Neuronal stem cell (in vitro differentiated cells): ENCODE results near the gene SLC66A2.

Experiments used
- DNase-seq: peaks from one replicate; pipeline ENCODE4 v3.0.0-alpha.2; 2013; ENCODE audit warnings: low spot score
- H2AFZ ChIP-seq: one replicate; pipeline ENCODE4 v1.6.1; 2013; ENCODE audit warnings: mild to moderate bottlenecking, low read length, inconsistent platforms
- H2AK5ac ChIP-seq: 2 replicates; pipeline ENCODE4 v1.6.1; 2013; ENCODE audit warnings: low read depth, mild to moderate bottlenecking, inconsistent platforms, low read length, moderate library complexity, mixed read lengths
- H2BK120ac ChIP-seq: 2 replicates; pipeline ENCODE4 v1.6.1; 2013; ENCODE audit warnings: low read depth, mild to moderate bottlenecking, inconsistent platforms, low read length, moderate library complexity, mixed read lengths
- H2BK12ac ChIP-seq: one replicate; pipeline ENCODE4 v1.6.1; 2013; ENCODE audit warnings: low read length, inconsistent platforms
- H2BK15ac ChIP-seq: 2 replicates; pipeline ENCODE4 v1.6.1; 2013; ENCODE audit warnings: mild to moderate bottlenecking, low read length, inconsistent platforms, mixed read lengths
- H2BK5ac ChIP-seq: one replicate; pipeline ENCODE4 v1.6.1; 2013; ENCODE audit warnings: inconsistent platforms, mild to moderate bottlenecking, low read length, moderate library complexity
- H3K14ac ChIP-seq: one replicate; pipeline ENCODE4 v1.6.1; 2013; ENCODE audit warnings: low read length, inconsistent platforms
- H3K18ac ChIP-seq: 2 replicates; pipeline ENCODE4 v1.6.1; 2013; ENCODE audit warnings: low read length, inconsistent platforms
- H3K23ac ChIP-seq: 2 replicates; pipeline ENCODE4 v1.6.1; 2013; ENCODE audit warnings: low read depth, mild to moderate bottlenecking, mixed read lengths, low read length, inconsistent platforms; ENCODE audit not compliant: poor library complexity
- H3K27ac ChIP-seq: replicated peaks from 3 replicates; pipeline ENCODE4 v1.5.1; 2013; ENCODE audit warnings: low read length, inconsistent platforms
- H3K27me3 ChIP-seq, 3 experiments: 2 replicates each; pipeline ENCODE4 v1.6.1; 2013; ENCODE audit warnings: low read length in 3 of 3, mild to moderate bottlenecking in 2 of 3, inconsistent platforms in 1 of 3, low read depth in 1 of 3, mixed read lengths in 1 of 3, moderate library complexity in 1 of 3; ENCODE audit not compliant: control insufficient read depth in 3 of 3, insufficient read depth in 3 of 3
- H3K36me3 ChIP-seq, 2 donors: replicated peaks in 1 of 2; 2 replicates each; pipeline ENCODE4 v1.6.1; 2013; ENCODE audit warnings: low read length in 2 of 2; ENCODE audit not compliant: control insufficient read depth in 2 of 2, insufficient read depth in 2 of 2
- H3K4ac ChIP-seq: 2 replicates; pipeline ENCODE4 v1.6.1; 2013; ENCODE audit warnings: inconsistent platforms, mild to moderate bottlenecking, low read length, moderate library complexity
- H3K4me1 ChIP-seq, 2 donors: 1 replicate in 1 of 2; 2 replicates in 1 of 2; pipeline ENCODE4 v1.6.1; 2013; ENCODE audit warnings: low read length in 2 of 2, low read depth in 1 of 2; ENCODE audit not compliant: control insufficient read depth in 2 of 2, insufficient read depth in 1 of 2
- H3K4me2 ChIP-seq: one replicate; pipeline ENCODE4 v1.6.1; 2013; ENCODE audit warnings: mild to moderate bottlenecking, low read length, inconsistent platforms; ENCODE audit not compliant: insufficient read depth, poor library complexity, severe bottlenecking
- H3K4me3 ChIP-seq, 2 donors: 2 replicates each; pipeline ENCODE4 v1.5.1; 2013; ENCODE audit warnings: low read length in 2 of 2, mild to moderate bottlenecking in 2 of 2, inconsistent platforms in 1 of 2, moderate library complexity in 1 of 2
- H3K79me1 ChIP-seq: one replicate; pipeline ENCODE4 v1.6.1; 2013; ENCODE audit warnings: low read depth, mild to moderate bottlenecking, inconsistent platforms, low read length, moderate library complexity
- H3K9ac ChIP-seq: one replicate; pipeline ENCODE4 v1.6.1; 2013; ENCODE audit warnings: mild to moderate bottlenecking, low read depth, low read length, inconsistent platforms; ENCODE audit not compliant: poor library complexity
- H3K9me3 ChIP-seq, 2 donors: replicated peaks in 1 of 2; 2 replicates each; pipeline versions ENCODE3 to v1.6.1; 2013; ENCODE audit warnings: low read length in 2 of 2, mild to moderate bottlenecking in 2 of 2, inconsistent platforms in 1 of 2, low read depth in 1 of 2, mixed read lengths in 1 of 2, moderate library complexity in 1 of 2; ENCODE audit not compliant: control insufficient read depth in 2 of 2, insufficient read depth in 1 of 2
- H4K8ac ChIP-seq: one replicate; pipeline ENCODE4 v1.6.1; 2013; ENCODE audit warnings: low read depth, mild to moderate bottlenecking, inconsistent platforms, low read length, moderate library complexity
- H4K91ac ChIP-seq: one replicate; pipeline ENCODE4 v1.6.1; 2013; ENCODE audit warnings: low read length, low read depth, mild to moderate bottlenecking, inconsistent platforms; ENCODE audit not compliant: poor library complexity
- WGBS, 2 donors: extraction: QIAGEN DNeasy Blood & Tissue Kit; methylation state at CpG; one replicate each; pipeline ENCODE4 v1.1.7; 2013; ENCODE audit warnings: missing lambda C conversion rate in 2 of 2, mixed read lengths in 1 of 2; ENCODE audit not compliant: insufficient read length in 2 of 2, insufficient replicate concordance in 1 of 2; ENCODE audit errors: extremely low coverage in 2 of 2; 5-methylcytosine and 5-hydroxymethylcytosine counted together

The SLC66A2 gene

DNA sequence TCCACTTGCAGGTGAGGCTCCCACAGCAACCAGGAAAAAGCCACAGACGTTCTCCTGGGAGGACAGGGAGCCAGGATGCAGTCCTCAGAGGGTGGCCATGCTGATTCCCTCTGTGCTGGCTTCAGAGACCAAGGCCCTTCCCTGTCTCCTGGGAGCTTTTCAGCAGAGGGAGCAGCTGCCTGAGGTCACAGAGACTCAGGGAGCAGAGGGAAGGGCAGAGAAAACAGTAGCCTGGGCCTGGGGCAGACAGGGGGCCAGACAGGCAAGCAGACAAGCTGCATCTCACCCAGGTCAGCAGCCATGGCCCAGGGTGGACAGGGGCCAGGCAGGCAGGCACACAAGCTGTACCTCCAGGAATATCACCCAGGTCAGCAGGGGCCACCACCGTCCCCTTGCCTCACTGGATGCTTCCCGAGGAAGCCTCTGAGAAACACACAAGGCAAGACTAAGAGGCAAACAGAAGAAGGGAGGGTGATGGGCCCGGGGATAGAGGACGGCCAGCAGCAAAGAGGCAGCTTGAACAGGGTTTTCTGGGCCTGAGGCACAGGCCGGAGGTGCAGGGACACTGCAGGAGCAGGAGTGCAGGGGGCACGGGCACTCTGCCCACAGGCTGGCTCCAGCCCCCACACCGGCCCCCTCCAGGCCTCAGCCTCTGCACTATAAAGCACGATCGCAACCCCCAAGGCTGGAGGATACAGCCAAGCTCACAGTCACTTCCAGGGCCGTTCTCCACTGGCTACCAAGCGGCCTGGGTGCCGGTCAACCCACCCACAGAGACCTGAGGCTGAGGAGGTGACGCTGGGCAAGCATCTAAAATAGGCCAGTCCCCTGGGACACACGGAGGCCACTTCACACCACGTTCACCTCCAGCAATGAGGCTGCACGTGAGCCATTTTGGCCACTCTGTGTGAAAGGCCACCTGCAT lies 6.1 kb downstream of the SLC66A2 start:
- no peak overlapping the region for H3K4ac ChIP-seq
- peaks cover 10 to 60% of the 10 kb centered on the region in 2 donors for H3K36me3 ChIP-seq
- no peaks in the 10 kb centered on the region for H3K9me3 ChIP-seq
- WGBS, 2 donors: no CpG with 5 or more reads among the region's 17 CpGs
- no peak overlapping the region for H2AK5ac ChIP-seq
- peaks cover 0 to under 1% (median 0%) of the 10 kb centered on the region in 3 experiments for H3K27me3 ChIP-seq
- H2BK120ac ChIP-seq: no peak overlapping the region
- H2BK15ac ChIP-seq: no peak overlapping the region
- H2BK12ac ChIP-seq: no peak overlapping the region
- no peak overlapping the region for H4K91ac ChIP-seq
- peaks cover 2 to 5% of the 10 kb centered on the region in 2 donors for H3K4me1 ChIP-seq
- no peak overlapping the region for H2BK5ac ChIP-seq
- no peak overlapping the region for H4K8ac ChIP-seq
- H3K4me2 ChIP-seq: no peak overlapping the region
- H3K27ac ChIP-seq: no peak overlapping the region
- H2AFZ ChIP-seq: no peak overlapping the region
- H3K18ac ChIP-seq: peak overlapping the region; percentile 61
- no peak for DNase-seq
- peak overlapping the region; percentile 21 for H3K9ac ChIP-seq
- no peak overlapping the region for H3K4me3 ChIP-seq
- H3K79me1 ChIP-seq: peaks cover 8% of the 10 kb centered on the region
- H3K14ac ChIP-seq: peak overlapping the region; percentile 9
- H3K23ac ChIP-seq: no peak overlapping the region

- H3K36me3 ChIP-seq: peaks cover 10 to 63% of the 10 kb centered on the region in 2 donors
- H3K79me1 ChIP-seq: peaks cover 10% of the 10 kb centered on the region
- no peak overlapping the region for H4K8ac ChIP-seq
- H2BK12ac ChIP-seq: no peak overlapping the region
- no peak overlapping the region for H3K23ac ChIP-seq
- no peaks in the 10 kb centered on the region for H3K27me3 ChIP-seq
- no peak overlapping the region for H3K18ac ChIP-seq
- no peak overlapping the region for H2BK5ac ChIP-seq
- no peak overlapping the region for H3K9ac ChIP-seq
- no peak overlapping the region for H3K4me2 ChIP-seq
- no peak overlapping the region for H3K4ac ChIP-seq
- H3K9me3 ChIP-seq: peaks cover 0 to 4% of the 10 kb centered on the region in 2 donors
- no peak for DNase-seq
- no peak overlapping the region for H3K27ac ChIP-seq
- H2AFZ ChIP-seq: no peak overlapping the region
- peaks cover 0 to 5% of the 10 kb centered on the region in 2 donors for H3K4me1 ChIP-seq
- no peak overlapping the region for H3K4me3 ChIP-seq
- H2BK120ac ChIP-seq: no peak overlapping the region
- WGBS, 2 donors: no CpG with 5 or more reads among the region's 3 CpGs
- no peak overlapping the region for H4K91ac ChIP-seq
- H3K14ac ChIP-seq: no peak overlapping the region
- H2BK15ac ChIP-seq: no peak overlapping the region
- no peak overlapping the region for H2AK5ac ChIP-seq
These were observed 6.7 kb downstream of the SLC66A2 start for GRCh38 chr18:79944746-79945117.

DNA sequence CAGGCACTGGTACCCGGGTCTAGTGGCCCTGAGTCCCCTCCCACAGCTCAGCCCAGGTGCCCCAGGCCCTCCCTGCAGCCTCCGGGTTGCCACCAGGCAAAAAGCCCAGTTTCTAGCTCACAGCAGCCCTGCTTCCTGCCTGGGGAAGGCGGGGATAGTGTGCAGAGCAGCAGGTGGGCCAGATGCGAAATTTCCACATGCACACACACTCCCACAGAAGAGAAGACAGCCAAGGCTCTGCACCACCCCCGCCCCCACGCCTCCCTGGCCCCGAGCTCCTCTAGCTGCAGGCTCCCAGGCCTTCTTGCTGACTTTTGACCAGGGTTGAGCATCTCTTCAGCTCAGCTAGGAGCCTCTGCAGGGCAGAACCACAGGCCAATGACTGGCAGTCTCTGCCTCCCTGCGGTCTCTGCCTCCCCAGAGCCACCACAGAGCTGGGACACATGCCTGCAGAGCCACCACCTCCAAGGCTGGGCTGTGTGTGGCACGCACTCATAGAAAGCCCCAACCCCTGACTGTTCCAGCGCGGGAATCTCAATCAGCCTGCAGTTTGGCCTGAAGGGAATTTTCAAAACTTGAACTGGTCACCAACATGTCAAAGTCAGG lies 7.2 kb downstream of the SLC66A2 start:
- Histone ChIP-seq H3K27me3 (no peaks in the 10 kb centered on the region), H2AK5ac (no peak overlapping the region), H2AFZ (no peak overlapping the region), H2BK15ac (no peak overlapping the region), H3K4me3 (no peak overlapping the region), H4K8ac (no peak overlapping the region), H3K4me1 (peaks cover 0 to 5% of the 10 kb centered on the region in 2 donors), H2BK12ac (no peak overlapping the region), H3K36me3 (peaks cover 10 to 62% of the 10 kb centered on the region in 2 donors), H3K9ac (no peak overlapping the region), H3K4me2 (no peak overlapping the region), H4K91ac (no peak overlapping the region), H3K18ac (peak overlapping the region; percentile 5), H3K4ac (no peak overlapping the region), H3K79me1 (peaks cover 10% of the 10 kb centered on the region), H3K14ac (no peak overlapping the region), H2BK5ac (no peak overlapping the region), H3K9me3 (peaks cover 0 to 4% of the 10 kb centered on the region in 2 donors), H3K27ac (no peak overlapping the region), H2BK120ac (no peak overlapping the region), H3K23ac (no peak overlapping the region)
- no CpG with 5 or more reads among the region's 11 CpGs for WGBS, 2 donors
- no peak for DNase-seq

DNA sequence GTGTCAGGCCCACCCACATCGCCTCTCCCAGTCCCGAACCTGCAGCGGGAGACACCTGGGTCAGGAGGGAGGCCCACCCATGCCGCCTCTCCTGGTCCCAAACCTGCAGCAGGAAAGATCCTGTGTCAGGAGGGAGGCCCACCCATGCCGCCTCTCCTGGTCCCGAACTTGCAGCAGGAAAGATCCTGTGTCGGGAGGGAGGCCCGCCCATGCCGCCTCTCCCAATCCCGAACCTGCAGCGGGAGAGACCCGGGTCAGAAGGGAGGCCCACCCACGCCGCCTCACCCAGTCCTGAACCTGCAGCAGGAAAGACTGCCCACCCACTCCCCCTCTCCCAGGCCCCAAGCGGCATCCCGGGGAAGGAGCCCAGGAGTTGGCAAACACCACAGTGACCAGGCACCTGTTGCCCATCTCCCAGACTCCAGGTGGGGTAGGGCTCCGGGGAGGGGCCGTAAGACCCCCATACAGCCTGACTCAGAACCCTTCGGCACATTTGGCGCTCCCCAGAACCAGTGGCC lies 7.8 kb downstream of the SLC66A2 start:
- H3K27me3 ChIP-seq: no peaks in the 10 kb centered on the region
- peaks cover 0 to 5% of the 10 kb centered on the region in 2 donors for H3K4me1 ChIP-seq
- H3K18ac ChIP-seq: peak overlapping the region; percentile 5
- H2BK5ac ChIP-seq: peak overlapping the region; percentile 5
- H2AFZ ChIP-seq: no peak overlapping the region
- H3K4me2 ChIP-seq: no peak overlapping the region
- H3K27ac ChIP-seq: no peak overlapping the region
- H3K4ac ChIP-seq: no peak overlapping the region
- no peak overlapping the region for H4K91ac ChIP-seq
- H3K23ac ChIP-seq: peak overlapping the region; percentile 73
- H4K8ac ChIP-seq: no peak overlapping the region
- DNase-seq: no peak
- H3K4me3 ChIP-seq: no peak overlapping the region
- peaks cover 8 to 61% of the 10 kb centered on the region in 2 donors for H3K36me3 ChIP-seq
- peaks cover 0 to 4% of the 10 kb centered on the region in 2 donors for H3K9me3 ChIP-seq
- H3K79me1 ChIP-seq: peaks cover 10% of the 10 kb centered on the region
- no peak overlapping the region for H2BK12ac ChIP-seq
- no peak overlapping the region for H3K14ac ChIP-seq
- no peak overlapping the region for H2BK120ac ChIP-seq
- no peak overlapping the region for H2BK15ac ChIP-seq
- WGBS, 2 donors: no CpG with 5 or more reads among the region's 20 CpGs
- peak overlapping the region; percentile 43 for H2AK5ac ChIP-seq
- H3K9ac ChIP-seq: no peak overlapping the region
